ENCODE results near the gene DOLPP1.
A peak's percentile ranks its signal among the peaks of the same experiment; 100 is the strongest.
"Not testable (repeated sequence)": the region's sequence is repeated elsewhere in the genome, so short reads cannot be mapped to it uniquely, and the experiment has no call there.

The DOLPP1 gene

GRCh38 chr9:129080601-129081387 is at the start of gene DOLPP1:
Gene DOLPP1 (plus strand): TSS chr9:129081111. CDS start chr9:129081132, 21 bp downstream.
- DNase-seq (ENCODE audit: low read depth in 2 of 2), result peak; percentile 99

GRCh38 chr9:129031514-129031913 is 49.4 kb upstream of the DOLPP1 start:
- DNase-seq (ENCODE audit: low read depth in 2 of 2), result no peak

GRCh38 chr9:129032541-129033159 is 48.3 kb upstream of the DOLPP1 start:
- DNase-seq (ENCODE audit: low read depth in 2 of 2), result no peak

- DNase-seq (ENCODE audit: low read depth in 2 of 2), result no peak
Observed at GRCh38 chr9:129033216-129033615, 47.7 kb upstream of the DOLPP1 start.

GRCh38 chr9:129035838-129036237 is 45.1 kb upstream of the DOLPP1 start:
- DNase-seq (ENCODE audit: low read depth in 2 of 2), result not testable (repeated sequence)

- DNase-seq (ENCODE audit: low read depth in 2 of 2), result peak; percentile 98
Observed at GRCh38 chr9:129036241-129036922, 44.5 kb upstream of the DOLPP1 start, which contains the start of gene MIGA2. Gene MIGA2 (plus strand): TSS chr9:129036626. CDS start chr9:129040595, 3,969 bp downstream.

- DNase-seq (ENCODE audit: low read depth in 2 of 2), result no peak
Observed at GRCh38 chr9:129036923-129037766, 43.8 kb upstream of the DOLPP1 start.

GRCh38 chr9:129037767-129038098 is 43.2 kb upstream of the DOLPP1 start:
- no peak for DNase-seq (ENCODE audit: low read depth in 2 of 2)

- DNase-seq (ENCODE audit: low read depth in 2 of 2), result no peak
Observed at GRCh38 chr9:129038109-129038852, 42.6 kb upstream of the DOLPP1 start.

GRCh38 chr9:129040113-129040643 is 40.7 kb upstream of the DOLPP1 start:
- DNase-seq (ENCODE audit: low read depth in 2 of 2), result no peak

- no peak for DNase-seq (ENCODE audit: low read depth in 2 of 2)
Observed at GRCh38 chr9:129042016-129042415, 38.9 kb upstream of the DOLPP1 start.

GRCh38 chr9:129052592-129052991 is 28.3 kb upstream of the DOLPP1 start:
- no peak for DNase-seq (ENCODE audit: low read depth in 2 of 2)

- DNase-seq (ENCODE audit: low read depth in 2 of 2), result no peak
Observed at GRCh38 chr9:129053020-129053419, 27.9 kb upstream of the DOLPP1 start.

- no peak for DNase-seq (ENCODE audit: low read depth in 2 of 2)
Observed at GRCh38 chr9:129054163-129054851, 26.6 kb upstream of the DOLPP1 start.

- no peak for DNase-seq (ENCODE audit: low read depth in 2 of 2)
Observed at GRCh38 chr9:129058965-129059795, 21.7 kb upstream of the DOLPP1 start.

GRCh38 chr9:129059796-129060785 is 20.8 kb upstream of the DOLPP1 start:
- DNase-seq (ENCODE audit: low read depth in 2 of 2), result no peak

- DNase-seq (ENCODE audit: low read depth in 2 of 2), result no peak
Observed at GRCh38 chr9:129060991-129061390, 19.9 kb upstream of the DOLPP1 start.

GRCh38 chr9:129063061-129063460 is 17.9 kb upstream of the DOLPP1 start:
- no peak for DNase-seq (ENCODE audit: low read depth in 2 of 2)
